Mucosa of rectum (tissue), 2 donors: ENCODE results near the gene CD19.
A peak's percentile ranks its signal among the peaks of the same experiment; 100 is the strongest.
"Not testable (repeated sequence)": the region's sequence is repeated elsewhere in the genome, so short reads cannot be mapped to it uniquely, and the experiment has no call there.

ENCODE experiments used
- H3K27ac ChIP-seq, 2 donors: one replicate each; pipeline ENCODE4 v1.7.0; 2013; ENCODE audit warnings: inconsistent platforms in 2 of 2, low read depth in 2 of 2, low read length in 2 of 2
- H3K27me3 ChIP-seq, 2 donors: one replicate each; pipeline ENCODE4 v1.7.0; 2013; ENCODE audit warnings: low read length in 2 of 2; ENCODE audit not compliant: control insufficient read depth in 2 of 2, insufficient read depth in 2 of 2
- H3K36me3 ChIP-seq, 2 donors: one replicate each; pipeline ENCODE4 v1.7.0; 2013; ENCODE audit warnings: low read length in 2 of 2; ENCODE audit not compliant: control insufficient read depth in 2 of 2, insufficient read depth in 2 of 2
- H3K4me1 ChIP-seq, 2 donors: one replicate each; pipeline ENCODE4 v1.7.0; 2013; ENCODE audit warnings: low read length in 2 of 2, mild to moderate bottlenecking in 1 of 2; ENCODE audit not compliant: control insufficient read depth in 2 of 2, insufficient read depth in 2 of 2
- H3K4me3 ChIP-seq, 2 donors: one replicate each; pipeline ENCODE4 v1.7.0; 2013; ENCODE audit warnings: low read length in 2 of 2
- H3K9ac ChIP-seq, 2 donors: one replicate each; pipeline ENCODE4 v1.7.0; 2013; ENCODE audit warnings: low read length in 2 of 2, low read depth in 1 of 2, mild to moderate bottlenecking in 1 of 2
- H3K9me3 ChIP-seq, 2 donors: one replicate each; pipeline ENCODE4 v1.7.0; 2013; ENCODE audit warnings: low read length in 2 of 2; ENCODE audit not compliant: control insufficient read depth in 2 of 2
- donor health status: healthy.
- donor health status: Normal muscosa, but diverticular disease.

The CD19 gene

DNA sequence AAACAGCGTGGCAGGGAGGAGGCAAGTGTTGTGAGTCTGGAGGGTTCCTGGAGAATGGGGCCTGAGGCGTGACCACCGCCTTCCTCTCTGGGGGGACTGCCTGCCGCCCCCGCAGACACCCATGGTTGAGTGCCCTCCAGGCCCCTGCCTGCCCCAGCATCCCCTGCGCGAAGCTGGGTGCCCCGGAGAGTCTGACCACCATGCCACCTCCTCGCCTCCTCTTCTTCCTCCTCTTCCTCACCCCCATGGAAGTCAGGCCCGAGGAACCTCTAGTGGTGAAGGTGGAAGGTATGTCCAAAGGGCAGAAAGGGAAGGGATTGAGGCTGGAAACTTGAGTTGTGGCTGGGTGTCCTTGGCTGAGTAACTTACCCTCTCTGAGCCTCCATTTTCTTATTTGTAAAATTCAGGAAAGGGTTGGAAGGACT lies at the start of gene CD19:
Gene CD19 (plus strand): TSS at position 171 of the 425 bp plus-strand sequence. CDS start 30 bp downstream, at position 201.
- Histone ChIP-seq H3K9ac (no peak within 1 kb of the TSS), H3K4me3 (peak within 1 kb of the TSS in 1 of 2 donors; percentile 52), H3K9me3 (no peaks in the 10 kb centered on the region), H3K4me1 (peaks cover 0 to 6% of the 10 kb centered on the region in 2 donors), H3K36me3 (no peaks in the 10 kb centered on the region), H3K27ac (peak within 1 kb of the TSS in 1 of 2 donors; percentile 9), H3K27me3 (no peaks in the 10 kb centered on the region)

DNA sequence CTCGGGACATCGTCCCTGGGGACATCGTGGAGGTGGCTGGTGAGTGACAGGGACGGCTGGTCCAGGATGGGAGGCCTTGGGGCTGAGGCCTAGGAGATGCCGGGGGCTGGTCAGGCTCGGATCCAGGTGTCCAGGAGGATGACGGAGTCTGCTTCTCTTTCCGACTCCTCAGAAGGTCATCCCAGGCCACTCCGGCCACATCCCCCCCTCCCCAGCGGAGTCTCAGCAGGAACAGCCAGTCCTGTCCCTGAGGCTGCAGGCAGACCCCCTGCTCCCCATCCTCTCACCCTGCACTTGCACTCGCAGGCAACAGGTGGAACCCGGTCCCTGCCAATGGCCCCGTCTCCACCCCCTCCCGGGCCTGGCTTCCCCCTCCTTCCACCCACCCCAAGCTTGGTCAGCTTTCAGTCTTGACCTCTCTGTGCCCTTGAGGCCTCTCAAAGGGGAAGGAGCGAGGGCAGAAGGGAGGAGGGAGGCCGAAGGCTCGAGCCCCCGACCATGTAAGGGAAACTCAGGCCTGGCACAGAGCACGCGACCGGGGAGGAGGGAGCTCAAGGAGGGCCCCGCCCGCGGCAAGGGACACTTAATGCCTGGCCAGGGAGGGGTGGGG lies 49.1 kb upstream of the CD19 start:
- Histone ChIP-seq H3K4me3 (no peak overlapping the region), H3K9ac (no peak overlapping the region), H3K36me3 (no peaks in the 10 kb centered on the region), H3K4me1 (peaks cover 8 to 9% of the 10 kb centered on the region in 2 donors), H3K27ac (no peak overlapping the region), H3K9me3 (no peaks in the 10 kb centered on the region), H3K27me3 (peaks cover 0 to 2% of the 10 kb centered on the region in 2 donors)

DNA sequence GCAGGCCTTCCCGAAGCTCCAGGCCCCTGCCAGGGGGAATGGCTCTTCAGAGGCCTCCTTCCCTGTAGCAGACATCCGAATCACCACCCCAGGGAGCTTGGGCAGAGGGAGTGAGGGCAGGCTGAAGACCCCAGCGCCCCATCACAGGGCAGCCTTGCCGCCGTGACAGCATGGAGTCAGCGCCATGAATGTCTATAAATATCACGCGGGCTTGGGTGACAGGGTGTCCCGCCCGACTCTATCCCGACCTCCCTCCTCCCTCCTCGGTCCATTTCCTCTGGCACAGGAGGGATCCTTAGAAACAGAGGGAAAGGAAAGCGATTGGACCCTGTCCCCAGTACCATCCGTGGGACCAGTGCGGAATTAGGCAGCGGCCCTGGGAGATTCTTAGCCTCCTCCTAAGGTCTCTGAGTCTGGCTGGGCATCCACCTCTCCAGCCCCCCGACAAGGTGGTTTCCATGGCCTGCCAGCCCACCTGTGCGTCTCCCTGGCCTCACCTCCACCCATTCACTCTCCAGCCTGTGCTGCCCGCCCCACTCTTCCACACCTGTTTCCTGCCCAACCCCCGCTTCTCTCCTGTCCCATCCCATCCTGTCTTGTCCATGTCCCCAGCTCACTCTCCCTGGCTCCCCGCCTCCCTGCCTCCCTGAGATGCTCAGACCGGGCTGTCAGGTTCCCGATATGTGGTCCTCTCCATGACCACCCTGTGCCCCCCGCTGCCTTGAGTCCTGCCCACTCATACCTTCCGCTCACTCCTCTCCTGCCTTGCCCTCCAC lies 48.4 kb upstream of the CD19 start:
- Histone ChIP-seq H3K27ac (no peak overlapping the region), H3K4me3 (no peak overlapping the region), H3K27me3 (peaks cover 0 to 2% of the 10 kb centered on the region in 2 donors), H3K4me1 (peaks cover 8 to 9% of the 10 kb centered on the region in 2 donors), H3K9me3 (no peaks in the 10 kb centered on the region), H3K36me3 (no peaks in the 10 kb centered on the region), H3K9ac (no peak overlapping the region)

DNA sequence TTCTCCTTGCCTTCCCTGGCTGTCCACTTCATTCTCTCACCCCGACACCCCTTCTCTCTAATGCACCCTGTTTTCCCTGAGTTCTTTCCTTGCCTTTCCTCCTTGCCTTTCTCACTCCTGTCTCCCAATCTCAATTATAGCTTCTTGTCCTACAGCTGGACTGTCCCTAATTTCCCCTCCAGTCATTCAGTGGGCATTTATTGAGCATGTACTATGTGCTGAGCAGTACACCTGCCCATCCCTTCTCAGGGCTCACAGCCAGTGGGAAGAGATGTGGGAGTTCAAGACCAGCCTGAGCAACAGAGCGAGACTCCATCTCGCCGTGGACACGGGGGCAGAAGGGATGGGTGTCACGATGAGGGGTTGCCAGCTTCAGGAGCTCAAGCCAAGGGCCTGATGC lies 47.7 kb upstream of the CD19 start:
- H3K9ac ChIP-seq, result no peak overlapping the region
- H3K27me3 ChIP-seq, result peaks cover 0 to 2% of the 10 kb centered on the region in 2 donors
- H3K27ac ChIP-seq, result no peak overlapping the region
- H3K4me3 ChIP-seq, result no peak overlapping the region
- H3K4me1 ChIP-seq, result peaks cover 8 to 9% of the 10 kb centered on the region in 2 donors
- H3K36me3 ChIP-seq, result no peaks in the 10 kb centered on the region
- H3K9me3 ChIP-seq, result no peaks in the 10 kb centered on the region

DNA sequence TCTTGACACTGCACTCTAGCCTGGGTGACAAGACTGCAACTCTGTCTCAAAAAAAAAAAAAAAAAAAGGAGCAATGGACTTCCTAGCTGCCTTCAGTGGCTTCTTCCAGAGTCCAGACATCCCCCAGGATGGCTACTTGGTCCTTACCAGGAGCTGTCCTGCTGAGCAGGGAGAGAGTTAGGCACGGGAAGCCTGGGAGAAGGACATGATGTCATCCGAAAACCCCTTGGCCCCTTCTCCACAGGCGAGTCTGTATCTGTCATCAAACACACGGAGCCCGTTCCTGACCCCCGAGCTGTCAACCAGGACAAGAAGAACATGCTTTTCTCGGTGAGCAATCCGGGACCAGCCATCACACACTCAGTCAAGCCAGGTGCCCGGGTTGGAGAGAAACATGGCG lies 44.8 kb upstream of the CD19 start:
- Histone ChIP-seq H3K4me1 (no peaks in the 10 kb centered on the region), H3K4me3 (no peak overlapping the region), H3K27me3 (peaks cover 0 to 2% of the 10 kb centered on the region in 2 donors), H3K9ac (no peak overlapping the region), H3K27ac (no peak overlapping the region), H3K36me3 (no peaks in the 10 kb centered on the region), H3K9me3 (no peaks in the 10 kb centered on the region)

DNA sequence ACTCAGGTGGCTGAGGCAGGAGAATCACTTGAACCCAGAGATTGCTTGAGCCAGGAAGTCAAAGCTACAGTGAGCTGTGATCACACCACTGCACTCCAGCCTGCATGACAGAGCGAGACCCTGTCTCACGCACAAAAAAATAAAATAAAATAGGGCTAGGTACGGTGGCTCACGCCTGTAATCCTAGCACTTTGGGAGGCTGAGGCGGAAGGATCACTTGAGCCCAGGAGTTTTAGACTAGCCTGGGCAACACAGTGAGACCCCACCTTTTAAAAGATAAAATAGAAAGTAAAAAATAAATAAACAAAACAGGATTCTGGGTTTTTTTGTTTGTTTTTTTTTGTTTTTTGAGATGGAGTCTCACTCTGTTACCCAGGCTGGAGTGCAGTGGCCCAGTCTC lies 41.4 kb upstream of the CD19 start:
- not testable (repeated sequence) for H3K9ac ChIP-seq, H3K9me3 ChIP-seq, H3K36me3 ChIP-seq, H3K27ac ChIP-seq, H3K4me1 ChIP-seq, H3K27me3 ChIP-seq, H3K4me3 ChIP-seq

DNA sequence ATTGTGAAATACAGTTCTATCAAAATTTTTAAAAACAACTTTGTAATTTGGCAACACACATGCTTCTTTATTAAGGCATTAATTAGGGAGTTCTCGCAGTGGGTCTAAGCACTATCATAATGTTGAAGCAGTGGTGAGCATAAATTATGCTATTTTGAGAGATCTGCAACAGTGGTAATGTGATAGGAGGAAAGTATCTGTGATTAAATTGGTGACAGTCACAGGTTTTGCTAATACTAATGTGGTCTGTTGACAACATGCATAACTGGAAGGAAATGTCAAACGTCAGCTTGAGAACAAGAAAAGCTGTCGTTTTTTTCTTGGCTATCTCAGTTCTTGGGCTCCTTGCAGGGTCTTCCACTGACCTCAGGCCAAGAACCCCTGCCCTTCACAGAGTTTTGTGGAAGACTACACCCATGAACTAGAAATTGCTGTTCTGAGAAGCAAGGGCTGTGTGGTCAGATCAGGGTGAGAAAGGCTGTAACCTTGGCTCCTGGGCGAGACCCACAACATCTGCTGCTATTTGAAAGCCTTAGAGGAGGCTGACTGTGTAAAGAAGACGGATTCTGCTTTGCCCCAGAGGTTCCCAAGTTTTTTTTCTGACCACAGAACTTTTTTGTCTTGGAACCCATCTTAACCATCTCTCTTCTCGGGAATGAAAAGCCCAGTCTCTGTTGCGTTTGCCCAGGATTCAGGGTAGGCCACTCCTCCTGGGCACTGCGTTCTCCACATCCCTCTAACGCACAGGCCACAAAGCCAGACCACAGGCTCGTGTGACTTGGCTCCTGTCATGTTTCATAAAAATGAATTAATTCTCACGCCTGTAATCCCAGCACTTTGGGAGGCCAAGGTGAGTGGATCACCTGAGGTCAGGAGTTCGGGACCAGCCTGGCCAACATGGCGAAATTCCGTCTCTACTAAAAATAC lies 39.5 kb upstream of the CD19 start:
- no peaks in the 10 kb centered on the region for H3K4me1 ChIP-seq
- no peak overlapping the region for H3K9ac ChIP-seq
- no peaks in the 10 kb centered on the region for H3K27me3 ChIP-seq
- H3K27ac ChIP-seq, result no peak overlapping the region
- H3K4me3 ChIP-seq, result no peak overlapping the region
- no peaks in the 10 kb centered on the region for H3K9me3 ChIP-seq
- H3K36me3 ChIP-seq, result no peaks in the 10 kb centered on the region

DNA sequence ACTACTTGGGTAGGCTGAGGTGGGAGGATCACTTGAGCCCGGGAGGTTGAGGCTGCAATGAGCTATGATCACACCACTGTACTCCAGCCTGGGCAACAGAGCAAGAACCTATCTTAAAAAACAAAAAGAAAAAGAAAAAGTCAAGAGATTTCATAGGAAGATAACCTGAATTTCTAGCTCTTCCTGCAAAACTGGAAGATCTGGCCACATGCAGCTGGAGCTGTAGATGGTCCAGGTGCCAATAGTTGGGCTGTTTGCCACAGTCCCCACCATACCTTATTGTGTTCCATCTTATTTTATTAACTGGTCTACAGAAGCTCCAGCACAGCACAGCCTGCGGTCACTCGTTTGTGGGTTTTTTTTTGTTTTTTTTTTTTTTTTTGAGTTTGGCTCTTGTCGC lies 38.5 kb upstream of the CD19 start:
- Histone ChIP-seq H3K27me3 (no peaks in the 10 kb centered on the region), H3K9me3 (no peaks in the 10 kb centered on the region), H3K27ac (no peak overlapping the region), H3K36me3 (no peaks in the 10 kb centered on the region), H3K9ac (no peak overlapping the region), H3K4me3 (no peak overlapping the region), H3K4me1 (no peaks in the 10 kb centered on the region)

DNA sequence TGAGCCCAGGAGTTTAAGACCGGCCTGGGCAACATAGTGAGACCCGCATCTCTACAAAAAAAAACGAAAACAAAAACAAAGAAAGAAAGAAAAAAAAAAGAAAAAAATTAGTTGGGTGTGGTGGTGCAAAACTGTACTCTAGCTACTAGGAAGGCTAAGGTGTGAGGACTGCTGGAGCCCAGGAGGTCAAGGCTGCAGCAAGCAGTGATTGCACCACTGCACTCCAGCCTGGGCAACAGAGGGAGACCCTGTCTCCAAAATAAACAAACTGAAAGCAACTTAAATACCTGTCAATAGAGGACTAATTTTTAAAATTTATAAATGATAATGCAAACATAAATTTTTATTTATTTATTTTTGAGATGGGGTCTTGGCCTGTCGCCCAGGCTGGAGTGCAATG lies 36.2 kb upstream of the CD19 start:
- no peaks in the 10 kb centered on the region for H3K4me1 ChIP-seq
- H3K4me3 ChIP-seq, result no peak overlapping the region
- no peak overlapping the region for H3K9ac ChIP-seq
- no peak overlapping the region for H3K27ac ChIP-seq
- no peaks in the 10 kb centered on the region for H3K9me3 ChIP-seq
- H3K36me3 ChIP-seq, result no peaks in the 10 kb centered on the region
- no peaks in the 10 kb centered on the region for H3K27me3 ChIP-seq

DNA sequence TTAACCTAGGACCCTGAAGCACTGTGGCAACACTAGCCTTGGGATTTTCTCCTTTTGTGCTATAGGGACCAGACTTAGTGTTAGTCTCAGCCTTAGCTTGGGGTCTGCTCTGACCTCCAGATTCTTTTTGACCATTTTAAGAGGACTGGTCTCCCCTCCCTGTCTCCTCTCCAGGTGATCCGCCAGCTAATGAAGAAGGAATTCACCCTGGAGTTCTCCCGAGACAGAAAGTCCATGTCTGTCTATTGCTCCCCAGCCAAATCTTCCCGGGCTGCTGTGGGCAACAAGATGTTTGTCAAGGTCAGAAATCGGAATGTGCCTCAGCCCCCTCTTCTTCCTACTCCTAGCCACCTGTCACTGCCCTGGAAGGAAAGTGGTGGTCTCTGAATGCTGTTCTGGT lies 33.9 kb upstream of the CD19 start:
- Histone ChIP-seq H3K9ac (no peak overlapping the region), H3K27ac (no peak overlapping the region), H3K27me3 (no peaks in the 10 kb centered on the region), H3K4me1 (no peaks in the 10 kb centered on the region), H3K9me3 (no peaks in the 10 kb centered on the region), H3K4me3 (no peak overlapping the region), H3K36me3 (no peaks in the 10 kb centered on the region)
